NCI-H748 treated with DMSO at 0.1 percent for 48 hours (cell line): ENCODE results near the gene GGTLC3.
"Not testable (repeated sequence)": the region's sequence is repeated elsewhere in the genome, so short reads cannot be mapped to it uniquely, and the experiment has no call there.

Experiments
- DNase-seq: peaks from one replicate; lab custom pipeline; 2025; lab: John Stamatoyannopoulos, UW

Gene GGTLC3

GRCh38 chr22:18513454-18513853 lies 4.5 kb downstream of the GGTLC3 start:
- not testable (repeated sequence) for DNase-seq

- not testable (repeated sequence) for DNase-seq
Observed at GRCh38 chr22:18512378-18512777, 5.6 kb downstream of the GGTLC3 start.

GRCh38 chr22:18511327-18511726 lies 6.6 kb downstream of the GGTLC3 start:
- DNase-seq = not testable (repeated sequence)

- DNase-seq = not testable (repeated sequence)
Observed at GRCh38 chr22:18496227-18496626, 21.7 kb downstream of the GGTLC3 start.
